SJSA1 (cell line): ENCODE results near the gene ILRUN. TPM values are rescaled to one million over a fixed set of nuclear protein-coding genes. Genes with fewer than 3 reads are reported as not detected.
"Not testable (repeated sequence)": the region's sequence is repeated elsewhere in the genome, so short reads cannot be mapped to it uniquely, and the experiment has no call there.

Experiments
- DNase-seq, 2 experiments: peaks; one replicate each; pipeline ENCODE4 v3.0.0-alpha.2; 2015 to 2020; ENCODE audit warnings: low spot score in 2 of 2, low read depth in 1 of 2
- H3K27ac ChIP-seq: fragments of 250-450 bp; sonication (Bioruptor Pico); 2 replicates; pipeline ENCODE4 v1.5.1; 2020; ENCODE audit warnings: mild to moderate bottlenecking, moderate library complexity
- H3K27me3 ChIP-seq: fragments of 250-450 bp; sonication (Bioruptor Pico); replicated peaks from 2 replicates; pipeline ENCODE4 v1.5.1; 2020; ENCODE audit warnings: mild to moderate bottlenecking, moderate library complexity
- H3K36me3 ChIP-seq: fragments of 250-450 bp; sonication (Bioruptor Pico); 2 replicates; pipeline ENCODE4 v1.5.1; 2020; ENCODE audit warnings: mild to moderate bottlenecking
- H3K4me1 ChIP-seq: fragments of 250-450 bp; sonication (Bioruptor Pico); replicated peaks from 2 replicates; pipeline ENCODE4 v1.6.1; 2021; ENCODE audit warnings: mild to moderate bottlenecking
- H3K4me3 ChIP-seq: fragments of 250-450 bp; sonication (Bioruptor Pico); 2 replicates; pipeline ENCODE4 v1.5.1; 2020; ENCODE audit warnings: mild to moderate bottlenecking
- H3K9me3 ChIP-seq: fragments of 250-450 bp; sonication (Bioruptor Pico); replicated peaks from 2 replicates; pipeline ENCODE4 v1.5.1; 2020; ENCODE audit warnings: mild to moderate bottlenecking
- total RNA-seq: library from RNA; depleted of rRNA; stranded (reverse); fragments of >200 nt; shearing (Covaris generic); gene quantifications from 2 replicates; pipeline ENCODE4 v1.2.3, GENCODE V29; 2014

Gene ILRUN
- total RNA-seq, 1 experiment from 2014 or later: 47.8 TPM

GRCh38 chr6:34665019-34665418, 31.5 kb downstream of the ILRUN start:
- no peak overlapping the region for H3K27ac ChIP-seq
- H3K4me3 ChIP-seq: no peak overlapping the region
- peaks cover 12% of the 10 kb centered on the region for H3K4me1 ChIP-seq
- DNase-seq: no peak
- H3K9me3 ChIP-seq: no peaks in the 10 kb centered on the region
- no peaks in the 10 kb centered on the region for H3K36me3 ChIP-seq
- no peaks in the 10 kb centered on the region for H3K27me3 ChIP-seq

- DNase-seq: peak in 1 of 2 experiments; percentile 25
- no peaks in the 10 kb centered on the region for H3K9me3 ChIP-seq
- no peak overlapping the region for H3K4me3 ChIP-seq
- H3K27me3 ChIP-seq: no peaks in the 10 kb centered on the region
- H3K4me1 ChIP-seq: peaks cover 12% of the 10 kb centered on the region
- H3K27ac ChIP-seq: peak overlapping the region; percentile 45
- no peaks in the 10 kb centered on the region for H3K36me3 ChIP-seq
Measured at GRCh38 chr6:34664256-34664971, 32.2 kb downstream of the ILRUN start.

GRCh38 chr6:34663831-34664255, 32.7 kb downstream of the ILRUN start:
- Histone ChIP-seq H3K27me3 (no peaks in the 10 kb centered on the region), H3K36me3 (no peaks in the 10 kb centered on the region), H3K27ac (peak overlapping the region; percentile 45), H3K4me3 (no peak overlapping the region), H3K4me1 (peaks cover 15% of the 10 kb centered on the region), H3K9me3 (no peaks in the 10 kb centered on the region)
- DNase-seq: peak in 1 of 2 experiments; percentile 21

- no peaks in the 10 kb centered on the region for H3K36me3 ChIP-seq
- H3K4me3 ChIP-seq: no peak overlapping the region
- H3K9me3 ChIP-seq: no peaks in the 10 kb centered on the region
- no peak for DNase-seq
- peaks cover 18% of the 10 kb centered on the region for H3K4me1 ChIP-seq
- H3K27ac ChIP-seq: peak overlapping the region; percentile 45
- no peaks in the 10 kb centered on the region for H3K27me3 ChIP-seq
Measured at GRCh38 chr6:34663371-34663770, 33.2 kb downstream of the ILRUN start.

- peaks cover 37% of the 10 kb centered on the region for H3K4me1 ChIP-seq
- no peak overlapping the region for H3K4me3 ChIP-seq
- no peaks in the 10 kb centered on the region for H3K27me3 ChIP-seq
- H3K9me3 ChIP-seq: no peaks in the 10 kb centered on the region; the same call in 1 of the 2 replicates
- no peak overlapping the region for H3K27ac ChIP-seq
- 0 out of 2 replicates have a peak, but pooled peaks cover 4% of the 10 kb centered on the region for H3K36me3 ChIP-seq
- no peak for DNase-seq
Measured at GRCh38 chr6:34661357-34661756, 35.2 kb downstream of the ILRUN start.

- Histone ChIP-seq H3K27me3 (no peaks in the 10 kb centered on the region), H3K27ac (peak overlapping the region; percentile 98; the same call in 1 of the 2 replicates), H3K4me1 (peaks cover 35% of the 10 kb centered on the region), H3K4me3 (no peak overlapping the region), H3K9me3 (no peaks in the 10 kb centered on the region; the same call in 1 of the 2 replicates), H3K36me3 (0 out of 2 replicates have a peak, but pooled peaks cover 4% of the 10 kb centered on the region)
- DNase-seq: no peak
Measured at GRCh38 chr6:34658605-34659265, 37.8 kb downstream of the ILRUN start.

GRCh38 chr6:34657979-34658480, 38.5 kb downstream of the ILRUN start:
- peak overlapping the region; percentile 98 for H3K27ac ChIP-seq
- peaks cover 33% of the 10 kb centered on the region for H3K4me1 ChIP-seq
- not testable (repeated sequence) for H3K9me3 ChIP-seq, DNase-seq, H3K27me3 ChIP-seq, H3K36me3 ChIP-seq
- peak overlapping the region; percentile 32; the same call in 1 of the 2 replicates for H3K4me3 ChIP-seq

GRCh38 chr6:34657307-34657978, 39.1 kb downstream of the ILRUN start:
- DNase-seq: peak in 1 of 2 experiments; percentile 87
- Histone ChIP-seq H3K4me3 (peak overlapping the region; percentile 32), H3K9me3 (no peaks in the 10 kb centered on the region; the same call in 1 of the 2 replicates), H3K36me3 (peaks cover 4% of the 10 kb centered on the region; the same call in 1 of the 2 replicates), H3K27me3 (no peaks in the 10 kb centered on the region), H3K4me1 (peaks cover 33% of the 10 kb centered on the region), H3K27ac (peak overlapping the region; percentile 98)

GRCh38 chr6:34657037-34657306, 39.6 kb downstream of the ILRUN start:
- peak overlapping the region; percentile 32 for H3K4me3 ChIP-seq
- H3K9me3 ChIP-seq: no peaks in the 10 kb centered on the region; the same call in 1 of the 2 replicates
- peaks cover 4% of the 10 kb centered on the region; the same call in 1 of the 2 replicates for H3K36me3 ChIP-seq
- no peaks in the 10 kb centered on the region for H3K27me3 ChIP-seq
- no peak for DNase-seq
- H3K27ac ChIP-seq: peak overlapping the region; percentile 98
- H3K4me1 ChIP-seq: peaks cover 35% of the 10 kb centered on the region

- H3K36me3 ChIP-seq: peaks cover 4% of the 10 kb centered on the region; the same call in 1 of the 2 replicates
- DNase-seq: peak in 1 of 2 experiments; percentile 37
- H3K4me1 ChIP-seq: peaks cover 38% of the 10 kb centered on the region
- H3K27ac ChIP-seq: peak overlapping the region; percentile 98
- no peaks in the 10 kb centered on the region; the same call in 1 of the 2 replicates for H3K9me3 ChIP-seq
- H3K27me3 ChIP-seq: no peaks in the 10 kb centered on the region
- no peak overlapping the region for H3K4me3 ChIP-seq
Measured at GRCh38 chr6:34656378-34657036, 40.1 kb downstream of the ILRUN start.

- not testable (repeated sequence) for H3K27me3 ChIP-seq, H3K9me3 ChIP-seq, DNase-seq, H3K36me3 ChIP-seq, H3K4me3 ChIP-seq
- H3K27ac ChIP-seq: peak overlapping the region; percentile 98
- H3K4me1 ChIP-seq: peaks cover 43% of the 10 kb centered on the region
Measured at GRCh38 chr6:34655876-34656377, 40.6 kb downstream of the ILRUN start.

- H3K9me3 ChIP-seq: no peaks in the 10 kb centered on the region; the same call in 1 of the 2 replicates
- peaks cover 46% of the 10 kb centered on the region for H3K4me1 ChIP-seq
- H3K27ac ChIP-seq: no peak overlapping the region
- no peaks in the 10 kb centered on the region for H3K27me3 ChIP-seq
- peaks cover 13% of the 10 kb centered on the region for H3K36me3 ChIP-seq
- no peak for DNase-seq
- no peak overlapping the region for H3K4me3 ChIP-seq
Measured at GRCh38 chr6:34654061-34654710, 42.4 kb downstream of the ILRUN start.

- no peak for DNase-seq
- Histone ChIP-seq H3K36me3 (peaks cover 19% of the 10 kb centered on the region), H3K27me3 (no peaks in the 10 kb centered on the region), H3K4me1 (peaks cover 36% of the 10 kb centered on the region), H3K27ac (no peak overlapping the region), H3K9me3 (no peaks in the 10 kb centered on the region; the same call in 1 of the 2 replicates), H3K4me3 (no peak overlapping the region)
Measured at GRCh38 chr6:34652263-34652662, 44.3 kb downstream of the ILRUN start.
